Right lobe of liver (tissue), 6 donors: ENCODE data around the gene OR10V1. TPM values are rescaled to one million over a fixed set of nuclear protein-coding genes. Genes with fewer than 3 reads are reported as not detected.
A peak's percentile ranks its signal among the peaks of the same experiment; 100 is the strongest.

ENCODE experiments used
- ATAC-seq, 4 donors: fragments of 200-7000 bp; cut with Tn5 transposase; one replicate each; pipeline ENCODE4 v1.9.1; 2020; ENCODE audit warnings: mild to moderate bottlenecking in 4 of 4, moderate library complexity in 4 of 4
- DNase-seq, 3 donors: peaks; one replicate each; pipeline ENCODE4 v3.0.0-alpha.2; 2020
- H3K27ac ChIP-seq, 3 donors: fragments of 200-600 bp; one replicate each; pipeline ENCODE4 v1.8.0; 2022
- H3K27me3 ChIP-seq, 2 donors: fragments of 200-600 bp; one replicate each; pipeline ENCODE4 v1.8.0; 2022
- H3K36me3 ChIP-seq, 4 donors: fragments of 200-600 bp; sonication (generic) in 1 of 4; one replicate each; pipeline versions ENCODE4 v1.5.1 to v1.8.0; 2017 to 2022; ENCODE audit warnings: control low read depth in 1 of 4
- H3K4me1 ChIP-seq, 4 donors: fragments of 200-600 bp; sonication (generic) in 1 of 4; one replicate each; pipeline versions ENCODE4 v1.5.1 to v1.8.0; 2017 to 2022; ENCODE audit warnings: control low read depth in 1 of 4
- H3K4me3 ChIP-seq, 3 donors: fragments of 200-600 bp; one replicate each; pipeline ENCODE4 v1.8.0; 2022
- H3K9me3 ChIP-seq, 4 donors: fragments of 200-600 bp; sonication (generic) in 1 of 4; one replicate each; pipeline versions ENCODE4 v1.5.1 to v1.8.0; 2017 to 2022; ENCODE audit warnings: control low read depth in 1 of 4
- CTCF ChIP-seq, 4 donors: fragments of 200-600 bp in 3 of 4; fragments of 450-650 bp in 1 of 4; IDR thresholded peaks; one replicate each; pipeline versions ENCODE4 v1.5.1 to v1.8.0; 2016 to 2022; ENCODE audit warnings: antibody characterized with exemption in 4 of 4, mild to moderate bottlenecking in 2 of 4
- POLR2A ChIP-seq: fragments of 450-650 bp; IDR thresholded peaks from one replicate; pipeline ENCODE4 v1.6.1; 2017; ENCODE audit warnings: antibody characterized with exemption, mild to moderate bottlenecking
- WGBS: methylation state at CpG from one replicate; pipeline ENCODE4 v1.1.6; 2018; ENCODE audit warnings: low coverage, low lambda C conversion rate; ENCODE audit not compliant: insufficient coverage; ENCODE audit errors: missing lambda C conversion rate; 5-methylcytosine and 5-hydroxymethylcytosine counted together
- intact Hi-C, 2 donors: fragments of 100-400 bp; cut with DNase I; formaldehyde crosslinking; loops; one replicate each; pipeline versions ENCODE4 v1.11.2 to v1.14.1; 2022
- total RNA-seq, 6 experiments: library from RNA; depleted of rRNA in 2 of 6; stranded (reverse); fragments of >200 nt in 2 of 6; fragmentation: NEBNext Ultra II Directional in 3 of 6; extraction: Animal tissue kit (Norgen Biotek cat#: 25700) in 3 of 6; gene quantifications; one replicate each; pipeline versions ENCODE4 v1.1.0 to v1.2.4, GENCODE V29; 2016 to 2023
- donor health status: DM: no; HTN: yes; CAD: no.
- donor health status: DM: no; HTN: no; CAD: no.
- donor health status: DM: no; HTN: no; CAD: no.
- donor health status: DM: no; HTN: yes; CAD: no.
- donor health status: DM: no; HTN: yes; CAD: no.

OR10V1 gene
- total RNA-seq, 6 experiments from 2014 or later, result not detected

DNA sequence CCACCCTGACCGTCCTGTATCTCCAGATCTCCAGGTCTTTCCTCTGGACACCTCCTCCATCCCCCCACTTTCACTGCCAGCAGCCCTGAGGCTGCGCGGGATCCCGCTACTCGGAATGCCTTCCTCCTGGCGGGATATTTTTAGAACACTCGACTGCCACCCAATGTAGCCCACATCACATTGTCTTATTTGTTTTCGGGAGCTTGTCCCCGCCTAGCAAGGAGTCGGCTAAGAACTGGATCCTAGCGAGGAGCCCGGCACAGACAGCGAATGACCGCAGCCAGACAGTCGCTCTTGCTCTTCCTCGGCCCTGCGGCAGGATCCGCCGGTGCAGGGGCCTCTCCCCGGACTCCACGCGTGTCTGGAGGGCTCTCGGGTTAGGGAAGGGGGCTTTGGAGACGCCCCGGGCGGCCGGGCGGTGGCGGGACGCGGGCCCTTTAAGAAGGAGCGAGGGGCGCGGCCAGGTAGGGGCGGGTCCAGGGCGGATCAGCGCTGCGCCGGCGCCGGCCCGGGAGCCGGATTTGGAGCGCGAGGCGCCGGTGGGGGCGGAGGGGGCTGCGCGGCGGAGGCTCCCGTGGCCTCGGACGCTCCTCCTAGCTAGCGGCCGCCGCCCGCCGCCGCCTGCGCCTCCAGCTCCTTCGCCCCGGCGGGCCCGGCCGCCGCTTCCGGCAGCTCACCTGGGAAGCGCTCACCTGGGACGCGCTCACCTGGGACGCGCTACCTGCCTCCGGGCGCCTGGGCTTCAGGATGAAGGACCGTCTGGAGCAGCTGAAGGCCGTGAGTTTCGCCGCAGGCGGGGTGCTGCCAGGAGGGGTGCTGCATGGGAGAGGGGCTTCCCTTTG is 41.4 kb upstream of the OR10V1 start, which contains the start of gene STX3:
Gene STX3 (plus strand): TSS at position 518 of the 842 bp plus-strand sequence. CDS start 230 bp downstream, at position 748.
- peak; percentile 78 for TF ChIP-seq POLR2A
- no peak for TF ChIP-seq CTCF (IDR thresholded peaks at IDR 0.05)
- intact Hi-C loops, result loop anchor here (5.0 kb wide), 1 partner anchor 47 kb away; no protein-coding TSS in a partner anchor
- H3K9me3 ChIP-seq, result no peaks in the 10 kb centered on the region
- no peaks in the 10 kb centered on the region for H3K36me3 ChIP-seq
- peak within 1 kb of the TSS; percentile 84 to 94 (median 86) for H3K27ac ChIP-seq
- ATAC-seq (peak; percentile 72 to 84 (median 82)), DNase-seq (peak; percentile 78 to 81 (median 81))
- no peaks in the 10 kb centered on the region for H3K27me3 ChIP-seq
- peak within 1 kb of the TSS; percentile 84 to 88 (median 88) for H3K4me3 ChIP-seq
- H3K4me1 ChIP-seq, result no peaks in the 10 kb centered on the region
- WGBS, result 2% methylated on average over 20 of the region's 80 CpGs

- WGBS, result 2% methylated on average over 16 of the region's 20 CpGs
- Histone ChIP-seq H3K4me1 (no peaks in the 10 kb centered on the region), H3K27me3 (no peaks in the 10 kb centered on the region), H3K36me3 (no peaks in the 10 kb centered on the region), H3K27ac (peak overlapping the region; percentile 84 to 94 (median 86)), H3K4me3 (peak overlapping the region; percentile 84 to 88 (median 88)), H3K9me3 (no peaks in the 10 kb centered on the region)
- intact Hi-C loops, result loop anchor here (5.0 kb wide), 1 partner anchor 48 kb away; no protein-coding TSS in a partner anchor
- no peak for TF ChIP-seq CTCF (IDR thresholded peaks at IDR 0.05)
- no peak for TF ChIP-seq POLR2A
- peak; percentile 19 to 39 (median 28) for ATAC-seq
- peak in 1 of 3 donors; percentile 56 for DNase-seq
Observed at GRCh38 chr11:59754494-59754858, 40.8 kb upstream of the OR10V1 start.

DNA sequence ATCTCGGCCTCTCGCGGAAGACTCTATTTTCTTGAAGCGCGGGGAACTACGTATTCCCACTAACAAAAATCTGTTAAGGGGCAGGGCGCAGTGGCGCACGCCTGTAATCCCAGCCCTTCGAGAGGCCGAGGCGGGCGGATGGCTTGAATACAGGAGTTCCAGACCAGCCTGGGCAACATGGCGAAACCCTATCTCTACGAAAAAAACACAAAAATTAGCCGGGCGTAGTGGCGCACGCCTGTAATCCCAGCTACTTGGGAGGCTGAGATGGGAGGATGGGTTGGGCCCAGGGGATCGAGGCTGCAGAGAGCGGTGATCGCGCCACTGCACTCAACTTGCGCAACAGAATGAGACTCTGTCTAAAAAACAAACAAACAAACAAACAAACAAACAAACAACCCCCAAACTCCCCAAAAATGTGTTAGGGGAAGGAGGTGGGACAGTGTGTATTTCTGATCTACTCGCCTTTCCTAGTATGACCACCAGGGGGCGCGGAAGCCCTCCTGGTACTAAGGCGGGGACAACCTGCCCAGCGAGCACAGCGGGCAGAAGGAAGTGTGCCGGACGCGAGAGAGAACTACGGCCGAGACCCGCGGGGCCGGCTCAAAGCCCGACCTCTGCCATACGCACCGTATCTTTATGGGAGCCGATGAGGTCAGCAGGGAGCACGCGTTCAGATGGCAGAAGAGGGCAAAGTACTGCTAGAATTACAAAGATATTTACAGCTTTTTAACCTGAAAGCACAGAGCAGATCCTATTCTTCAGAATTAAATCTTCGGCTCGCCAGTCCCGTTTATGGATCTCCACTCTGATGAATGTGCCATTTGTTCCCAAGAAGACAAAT is 40.2 kb upstream of the OR10V1 start:
- peak; percentile 86 to 94 (median 92) for TF ChIP-seq CTCF (IDR thresholded peaks at IDR 0.05)
- no peak for TF ChIP-seq POLR2A
- no peaks in the 10 kb centered on the region for H3K9me3 ChIP-seq
- peak; percentile 89 to 90 (median 90) for DNase-seq
- H3K27ac ChIP-seq, result peak overlapping the region; percentile 84 to 94 (median 86)
- no peaks in the 10 kb centered on the region for H3K27me3 ChIP-seq
- intact Hi-C loops, result loop anchor here (5.0 kb wide), 1 partner anchor 48 kb away; no protein-coding TSS in a partner anchor
- 35% methylated on average over 31 of the region's 47 CpGs for WGBS
- no peaks in the 10 kb centered on the region for H3K36me3 ChIP-seq
- peak; percentile 76 to 87 (median 84) for ATAC-seq
- no peaks in the 10 kb centered on the region for H3K4me1 ChIP-seq
- H3K4me3 ChIP-seq, result peak overlapping the region; percentile 84 to 88 (median 88)

- no peak overlapping the region for H3K4me3 ChIP-seq
- H3K36me3 ChIP-seq, result no peaks in the 10 kb centered on the region
- DNase-seq (no peak), ATAC-seq (no peak)
- H3K9me3 ChIP-seq, result no peaks in the 10 kb centered on the region
- H3K4me1 ChIP-seq, result no peaks in the 10 kb centered on the region
- H3K27me3 ChIP-seq, result no peaks in the 10 kb centered on the region
- no peak for TF ChIP-seq CTCF (IDR thresholded peaks at IDR 0.05)
- TF ChIP-seq POLR2A, result no peak
- WGBS, result 71% methylated on average over 2 of the region's 2 CpGs
- intact Hi-C loops, result no loop called here
- H3K27ac ChIP-seq, result no peak overlapping the region
Observed at GRCh38 chr11:59746111-59746510, 32.5 kb upstream of the OR10V1 start.
